Activated naive CD4-positive, alpha-beta T cell treated with anti-CD3 and anti-CD28 coated beads, Interleukin-2, amount 50 U/mL, for 16 hours (primary cell): ENCODE data around the gene OPCML.

Experiments used
- DNase-seq: peaks from one replicate; pipeline ENCODE4 v3.0.0-alpha.2; 2020

Gene OPCML

DNA sequence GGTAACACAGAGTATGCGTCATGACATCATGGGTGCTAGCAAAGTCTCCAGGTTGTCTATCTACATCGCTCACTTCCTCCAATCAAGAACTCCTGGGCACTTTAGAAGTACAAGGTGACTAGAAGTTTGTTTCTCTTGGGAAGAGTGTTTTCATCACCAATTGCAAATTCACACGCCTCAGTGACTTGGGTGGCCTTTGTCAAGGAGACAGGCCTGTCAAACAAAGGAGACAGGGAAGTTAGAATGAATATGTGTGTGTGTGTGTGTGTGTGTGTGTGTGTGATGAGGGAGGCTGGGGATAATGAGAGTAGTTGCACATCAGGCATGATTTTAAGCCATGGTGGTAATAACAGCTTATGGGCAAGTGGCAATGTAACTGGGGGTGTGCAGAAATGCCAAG is 953.2 kb downstream of the OPCML start:
- DNase-seq, result no peak

DNA sequence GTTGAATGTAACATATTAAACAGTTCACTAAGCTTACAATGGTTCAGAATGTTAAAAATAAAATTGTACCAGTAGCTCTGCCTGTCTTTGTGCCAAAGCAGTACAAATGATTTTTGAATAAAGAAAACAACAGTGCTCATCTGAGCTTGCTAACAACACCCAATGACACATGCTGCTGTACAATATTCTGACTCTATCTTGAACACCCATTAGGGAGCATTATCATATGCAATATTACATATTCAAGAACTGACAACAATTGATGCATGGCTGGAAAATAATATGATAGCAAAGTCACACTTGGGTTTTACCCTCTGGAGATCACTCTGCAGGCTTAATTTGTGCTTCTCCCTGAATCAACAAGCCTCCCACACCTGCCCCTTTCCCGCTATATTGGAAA is 953.7 kb downstream of the OPCML start:
- DNase-seq, result no peak

DNA sequence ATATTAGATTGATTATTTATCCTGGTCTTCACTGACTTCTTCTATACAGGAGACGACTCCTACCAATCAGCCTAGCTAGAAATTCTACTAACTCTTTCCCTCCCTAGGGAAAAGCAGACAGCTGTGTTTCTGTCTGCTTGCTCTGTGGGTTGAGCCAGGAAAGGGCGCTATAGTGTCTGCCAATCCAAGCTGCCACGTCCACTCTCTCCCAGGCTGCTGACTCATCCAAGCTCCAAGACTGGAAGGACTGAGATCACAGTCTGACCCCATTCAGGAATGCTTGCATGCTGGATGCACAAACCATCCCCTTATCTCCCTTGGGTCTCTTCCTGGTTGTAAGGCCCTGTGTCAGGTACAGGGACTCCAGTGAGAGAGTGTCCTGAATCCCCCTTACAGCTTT is 955.6 kb downstream of the OPCML start:
- DNase-seq, result no peak

- no peak for DNase-seq
Measured at GRCh38 chr11:132564091-132564885, 968.0 kb downstream of the OPCML start.

- DNase-seq, result no peak
Measured at GRCh38 chr11:132563050-132563449, 969.3 kb downstream of the OPCML start.

DNA sequence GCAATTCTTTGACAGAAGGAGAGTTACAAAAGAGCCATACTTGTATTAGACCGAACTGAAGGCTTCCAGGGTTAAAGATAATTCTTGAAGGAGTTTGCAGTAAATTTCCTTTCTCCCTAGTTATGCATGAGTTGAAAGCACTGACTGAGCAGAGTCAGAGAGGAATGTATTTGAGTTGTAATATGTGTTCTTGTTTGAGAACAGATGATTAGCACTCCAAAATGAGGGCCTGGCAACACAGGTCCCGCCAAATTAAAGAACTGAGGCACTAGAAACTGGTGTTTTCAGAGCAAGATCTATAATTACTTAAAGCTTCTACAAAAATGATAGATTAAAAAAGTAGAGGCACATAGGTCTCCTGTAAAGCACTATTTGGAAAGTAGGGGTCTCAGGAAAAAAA is 970.4 kb downstream of the OPCML start:
- no peak for DNase-seq

GRCh38 chr11:132559331-132560036 is 972.8 kb downstream of the OPCML start:
- no peak for DNase-seq

- DNase-seq, result no peak
Measured at GRCh38 chr11:132556316-132556715, 976.0 kb downstream of the OPCML start.

- no peak for DNase-seq
Measured at GRCh38 chr11:132555617-132556016, 976.7 kb downstream of the OPCML start.

DNA sequence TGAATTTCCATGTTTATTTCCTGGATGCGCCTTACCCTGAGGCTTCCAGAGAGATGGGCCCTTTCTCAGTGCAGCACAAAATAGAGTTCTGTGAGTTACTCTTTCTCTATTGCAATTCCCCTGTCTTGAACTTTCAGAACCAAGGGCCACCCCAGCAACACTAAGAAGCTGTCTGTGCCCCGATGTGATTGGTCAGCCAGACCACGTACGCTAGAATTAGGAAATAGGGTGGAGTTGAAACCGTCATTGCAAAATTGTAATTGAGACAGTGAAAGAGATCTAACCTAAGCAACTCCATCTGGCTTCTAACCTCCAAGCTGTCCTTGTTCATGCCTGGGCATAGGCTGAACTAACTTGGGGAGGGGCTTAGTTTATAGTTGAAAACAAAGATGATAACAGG is 981.3 kb downstream of the OPCML start:
- no peak for DNase-seq

GRCh38 chr11:132549561-132549960 is 982.7 kb downstream of the OPCML start:
- no peak for DNase-seq

DNA sequence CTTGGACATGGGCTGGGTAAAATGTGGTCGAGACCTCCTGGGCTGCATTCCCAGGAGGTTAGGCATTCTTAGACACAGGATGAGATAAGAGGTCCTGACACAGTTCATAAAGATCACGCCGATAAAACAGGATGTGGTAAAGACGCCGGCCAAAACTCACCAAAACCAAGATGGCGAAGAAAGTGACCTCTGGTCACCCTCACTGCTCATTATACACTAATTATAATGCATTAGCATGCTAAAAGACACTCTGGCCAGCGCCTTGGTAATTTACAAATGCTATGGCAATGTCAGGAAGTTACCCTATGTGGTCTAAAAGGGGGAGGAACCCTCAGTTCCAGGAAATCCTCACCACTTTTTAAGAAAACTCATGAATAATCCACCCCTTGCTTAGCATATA is 983.3 kb downstream of the OPCML start:
- DNase-seq, result no peak

DNA sequence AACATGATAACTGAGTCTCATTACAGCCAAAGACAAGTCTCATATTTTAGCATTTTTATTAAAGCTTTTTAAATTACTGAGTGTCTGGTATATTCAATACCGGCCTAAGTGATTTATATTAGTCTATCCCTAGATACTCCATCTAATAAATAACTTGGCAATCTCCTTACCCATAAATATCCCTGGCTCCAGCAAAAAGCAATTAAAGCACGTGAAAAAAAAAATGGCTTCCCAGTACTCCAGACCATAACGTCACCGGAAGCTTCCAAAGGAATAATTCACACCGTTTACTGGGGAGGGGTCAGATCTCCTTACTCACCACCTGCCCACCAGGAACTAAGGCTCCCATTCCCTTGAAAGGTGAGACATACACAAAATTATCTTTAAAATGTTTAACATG is 988.3 kb downstream of the OPCML start:
- no peak for DNase-seq

DNA sequence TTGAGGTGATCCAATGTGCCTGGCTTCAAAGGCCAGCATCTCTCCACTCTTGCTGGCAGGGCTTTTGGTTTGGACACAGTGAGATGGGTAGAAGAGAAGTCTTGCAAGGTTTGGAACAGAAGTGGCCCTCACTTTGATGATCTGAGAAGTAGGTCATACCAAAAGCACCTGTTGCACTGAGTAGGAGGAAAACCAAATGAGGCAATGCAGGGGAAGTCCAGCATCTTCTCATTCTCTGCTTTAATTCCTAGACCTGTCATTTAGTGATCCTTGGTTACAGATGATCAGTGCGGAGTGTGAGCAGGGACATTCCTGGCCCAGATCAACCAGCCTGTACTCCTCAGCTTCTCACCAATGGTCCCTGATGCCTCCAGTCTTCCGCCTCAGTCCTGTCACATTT is 990.5 kb downstream of the OPCML start:
- DNase-seq, result no peak

DNA sequence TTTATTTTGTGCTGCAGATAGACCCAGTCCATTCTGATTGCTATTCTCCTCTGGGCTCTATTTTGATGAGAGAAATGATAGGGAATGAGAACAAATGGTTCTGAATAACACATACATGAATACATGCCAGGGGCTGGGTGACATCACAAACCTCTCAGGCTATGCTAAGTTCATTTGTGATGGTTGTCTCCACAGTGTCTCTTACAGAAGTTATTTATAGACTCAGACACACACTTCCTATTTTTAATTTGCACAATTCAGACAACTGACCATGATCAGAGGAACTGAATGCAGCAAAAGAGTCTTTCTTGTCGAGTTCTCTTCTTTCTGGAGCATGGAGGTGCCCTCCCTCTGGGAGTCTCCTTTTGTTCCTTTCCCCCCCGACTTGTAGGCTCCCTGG is 991.7 kb downstream of the OPCML start:
- DNase-seq, result no peak

DNA sequence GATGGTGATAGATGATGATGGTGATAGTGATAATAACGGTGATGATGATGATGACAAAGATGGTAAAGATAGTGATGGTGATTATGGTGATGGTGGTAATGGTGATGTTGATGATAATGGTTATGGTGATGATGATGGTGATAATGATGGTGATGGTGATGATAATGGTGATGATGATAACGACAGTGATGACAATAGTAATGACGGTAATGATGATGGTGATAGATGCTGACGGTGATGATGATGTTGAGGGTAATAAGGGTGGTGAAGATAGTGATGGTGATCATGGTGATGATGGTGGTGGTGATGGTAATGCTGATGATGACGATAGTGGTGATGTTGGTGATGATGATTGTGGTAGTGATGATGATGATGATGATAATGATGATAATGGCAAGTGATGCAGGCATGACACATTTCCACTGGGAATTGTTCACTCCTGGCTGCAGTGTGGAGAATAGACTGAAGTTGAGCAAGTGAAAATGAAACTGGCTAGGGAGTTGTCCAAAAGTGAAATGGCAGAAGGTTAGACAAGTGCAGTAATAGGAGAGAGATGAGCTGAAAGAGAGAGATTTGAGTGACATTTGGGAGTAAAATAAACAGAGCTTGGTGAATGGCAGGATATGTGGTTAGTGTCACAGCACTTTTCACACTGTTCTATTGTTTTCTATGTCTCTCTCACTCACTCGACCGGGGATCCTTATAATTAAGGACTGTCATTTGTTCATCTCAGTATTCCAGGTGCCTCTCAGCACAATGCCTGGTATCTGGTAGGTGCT is 992.5 kb downstream of the OPCML start:
- no peak for DNase-seq

GRCh38 chr11:132538642-132539041 is 993.7 kb downstream of the OPCML start:
- DNase-seq, result no peak

GRCh38 chr11:132535830-132536229 is 996.5 kb downstream of the OPCML start:
- DNase-seq, result no peak

DNA sequence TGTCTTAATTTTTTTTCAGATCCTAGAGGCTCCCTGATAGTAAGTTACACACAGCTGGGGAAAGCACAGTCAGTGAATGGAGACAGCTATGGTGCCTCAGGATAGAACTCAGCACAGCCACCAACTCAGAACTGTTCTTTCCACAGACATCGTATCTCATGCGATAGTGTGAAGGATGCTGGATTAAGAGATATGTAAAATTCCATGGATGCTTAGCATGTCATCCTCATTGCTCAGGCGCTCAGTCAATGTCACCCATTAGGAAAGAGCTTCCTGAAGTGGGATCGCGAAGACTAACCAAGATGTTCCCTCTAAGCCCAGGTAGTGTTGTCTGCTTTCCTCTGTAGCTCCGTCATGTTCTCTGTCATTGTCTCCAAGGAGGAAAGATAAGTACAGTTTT is 1000.4 kb downstream of the OPCML start:
- no peak for DNase-seq

DNA sequence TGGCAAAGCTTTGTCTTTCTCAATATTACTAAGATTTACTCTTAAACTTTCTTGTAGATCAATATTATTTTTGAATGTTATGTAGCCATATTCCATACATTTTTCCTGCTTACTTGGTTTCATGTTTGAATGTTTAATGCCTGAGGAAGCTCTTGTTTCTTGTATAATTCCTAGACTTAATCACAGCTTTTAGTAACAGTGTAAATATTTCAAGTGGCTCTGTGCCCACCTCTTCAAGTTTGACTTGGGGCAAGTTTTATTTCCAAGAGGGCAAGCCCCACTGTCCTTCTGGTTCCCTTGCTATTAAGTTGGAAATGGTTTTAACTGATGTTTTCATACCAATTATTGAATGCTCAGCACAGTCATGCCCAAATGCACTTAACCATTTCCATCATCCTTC is 1004.1 kb downstream of the OPCML start:
- no peak for DNase-seq

GRCh38 chr11:132523929-132524328 is 1008.4 kb downstream of the OPCML start:
- DNase-seq, result no peak

GRCh38 chr11:132520199-132520598 is 1012.1 kb downstream of the OPCML start:
- DNase-seq, result no peak

GRCh38 chr11:132519241-132519815 is 1013.0 kb downstream of the OPCML start:
- no peak for DNase-seq
